B cell (primary cell): ENCODE data around the gene TEP1. TPM values are rescaled to one million over a fixed set of nuclear protein-coding genes. Genes with fewer than 3 reads are reported as not detected.
"Not testable (repeated sequence)": the region's sequence is repeated elsewhere in the genome, so short reads cannot be mapped to it uniquely, and the experiment has no call there.

ENCODE experiments used
- ATAC-seq: fragments of 200-7000 bp; cut with Tn5 transposase; one replicate; pipeline ENCODE4 v1.10.0; 2021; ENCODE audit warnings: low read depth, mild to moderate bottlenecking, moderate number of reproducible peaks, moderate library complexity
- CTCF ChIA-PET: fragments of 350-600 bp; sonication (Branson Sonifier 250); formaldehyde crosslinking; loops from one replicate; lab custom pipeline; 2021; ENCODE audit warnings: antibody characterized with exemption, inconsistent platforms; lab: Charles Lee
- POLR2A ChIA-PET: fragments of 350-600 bp; sonication (Branson Sonifier 250); formaldehyde crosslinking; loops from one replicate; lab custom pipeline; 2021; ENCODE audit warnings: antibody characterized with exemption; lab: Charles Lee
- DNase-seq: peaks from one replicate; pipeline ENCODE4 v3.0.0; 2013
- H2AFZ ChIP-seq: 2 replicates; pipeline ENCODE4 v1.6.1; 2012; ENCODE audit warnings: mild to moderate bottlenecking, low read depth, low read length; ENCODE audit not compliant: insufficient read depth, poor library complexity, severe bottlenecking
- H3K27ac ChIP-seq, 2 donors: 1 replicate in 1 of 2; 2 replicates in 1 of 2; pipeline ENCODE4 v1.5.1; 2012 to 2013; ENCODE audit warnings: low read length in 2 of 2, mild to moderate bottlenecking in 2 of 2, moderate library complexity in 1 of 2
- H3K27me3 ChIP-seq, 4 experiments: fragments of 200-600 bp in 1 of 4; sonication (generic) in 1 of 4; replicated peaks in 1 of 4; 1 replicate in 2 of 4; 2 replicates in 2 of 4; pipeline versions ENCODE4 v1.6.1 to v1.7.0; 2013 to 2016; ENCODE audit warnings: low read length in 3 of 4, mild to moderate bottlenecking in 2 of 4, mixed read lengths in 1 of 4, moderate library complexity in 1 of 4; ENCODE audit not compliant: insufficient read depth in 4 of 4, control insufficient read depth in 3 of 4; ENCODE audit errors: control extremely low read depth in 1 of 4
- H3K36me3 ChIP-seq, 2 experiments: replicated peaks in 1 of 2; 1 replicate in 1 of 2; 2 replicates in 1 of 2; pipeline versions ENCODE4 v1.6.1 to v1.7.1; 2013; ENCODE audit warnings: low read length in 1 of 2; ENCODE audit not compliant: insufficient read depth in 2 of 2, control insufficient read depth in 1 of 2; ENCODE audit errors: control extremely low read depth in 1 of 2, extremely low read depth in 1 of 2
- H3K4me1 ChIP-seq, 2 donors: fragments of 200-600 bp in 1 of 2; sonication (generic) in 1 of 2; 1 replicate in 1 of 2; 2 replicates in 1 of 2; pipeline versions ENCODE4 v1.5.1 to v1.6.1; 2013 to 2017; ENCODE audit warnings: low read length in 2 of 2; ENCODE audit not compliant: control insufficient read depth in 2 of 2, insufficient read depth in 2 of 2
- H3K4me2 ChIP-seq: replicated peaks from 2 replicates; pipeline ENCODE3; 2012; ENCODE audit warnings: mild to moderate bottlenecking, low read depth, low read length; ENCODE audit not compliant: poor library complexity, severe bottlenecking
- H3K4me3 ChIP-seq, 5 experiments: fragments of 200-600 bp in 1 of 5; sonication (generic) in 1 of 5; 1 replicate in 3 of 5; 2 replicates in 2 of 5; pipeline versions ENCODE4 v1.5.1 to v1.7.0; 2011 to 2016; ENCODE audit warnings: low read length in 4 of 5, mild to moderate bottlenecking in 4 of 5, low read depth in 2 of 5, control low read depth in 1 of 5, moderate library complexity in 1 of 5; ENCODE audit not compliant: insufficient read depth in 1 of 5; ENCODE audit errors: control extremely low read depth in 1 of 5, extremely low read depth in 1 of 5
- H3K79me2 ChIP-seq: fragments of 200-600 bp; sonication (generic); one replicate; pipeline ENCODE4 v1.6.0; 2016; ENCODE audit warnings: low read length; ENCODE audit not compliant: control insufficient read depth, insufficient read depth
- H3K9ac ChIP-seq: fragments of 200-600 bp; sonication (generic); 2 replicates; pipeline ENCODE4 v1.6.1; 2017; ENCODE audit warnings: mild to moderate bottlenecking, low read length, moderate library complexity
- H3K9me3 ChIP-seq, 3 donors: one replicate each; pipeline versions ENCODE4 v1.6.1 to v1.7.1; 2013; ENCODE audit warnings: low read length in 2 of 3; ENCODE audit not compliant: control insufficient read depth in 2 of 3, insufficient read depth in 1 of 3; ENCODE audit errors: control extremely low read depth in 1 of 3
- H4K20me1 ChIP-seq: 2 replicates; pipeline ENCODE4 v1.6.0; 2012; ENCODE audit warnings: mild to moderate bottlenecking, low read length; ENCODE audit not compliant: insufficient read depth, control insufficient read depth, poor library complexity, severe bottlenecking
- H3K27ac Mint-ChIP-seq: one replicate; pipeline ENCODE4 v1.8.0; 2021; ENCODE audit warnings: mixed read lengths
- H3K27me3 Mint-ChIP-seq: one replicate; pipeline ENCODE4 v1.8.0; 2021; ENCODE audit warnings: mixed read lengths
- H3K4me1 Mint-ChIP-seq: one replicate; pipeline ENCODE4 v1.8.0; 2021; ENCODE audit warnings: mixed read lengths
- H3K4me3 Mint-ChIP-seq: one replicate; pipeline ENCODE4 v1.8.0; 2021; ENCODE audit warnings: mixed read lengths
- H3K9me3 Mint-ChIP-seq: one replicate; pipeline ENCODE4 v1.8.0; 2022; ENCODE audit warnings: mixed read lengths; ENCODE audit not compliant: insufficient read depth
- CTCF ChIP-seq: fragments of 200-600 bp; IDR thresholded peaks from one replicate; pipeline ENCODE4 v1.8.0; 2022; ENCODE audit warnings: antibody characterized with exemption, mild to moderate bottlenecking
- EZH2 ChIP-seq: IDR thresholded peaks from 2 replicates; pipeline ENCODE4 v1.6.1; 2012; ENCODE audit warnings: borderline replicate concordance, low read depth, mild to moderate bottlenecking, moderate library complexity, low read length; ENCODE audit not compliant: insufficient read depth, poor library complexity, severe bottlenecking
- WGBS: methylation state at CpG from one replicate; pipeline ENCODE4 v1.1.5; 2013; ENCODE audit warnings: missing lambda C conversion rate; ENCODE audit not compliant: insufficient coverage; 5-methylcytosine and 5-hydroxymethylcytosine counted together
- intact Hi-C: fragments of 100-400 bp; cut with micrococcal nuclease; formaldehyde crosslinking; loops from one replicate; pipeline ENCODE4 v1.10.0; 2022
- polyA plus RNA-seq: library from polyadenylated mRNA; depleted of rRNA; stranded (reverse); fragments of >200 nt; gene quantifications from 2 replicates; pipeline ENCODE4 v1.2.3, GENCODE V29; 2012
- total RNA-seq, 2 donors: library from RNA; stranded (reverse); fragments of 120-200 nt in 1 of 2; gene quantifications; 1 replicate in 1 of 2; 2 replicates in 1 of 2; pipeline versions ENCODE4 v1.2.3 to v1.2.4, GENCODE V29; 2013 to 2022

TEP1 gene
- total and polyA plus RNA-seq, 2 donors (not counting 1 experiment from before 2014, with no cell fraction given): 69.9 to 123 TPM

GRCh38 chr14:20454516-20455354 lies 41.4 kb upstream of the TEP1 start, which contains the start of the genes APEX1 and OSGEP:
TSS of gene APEX1 (plus strand) at chr14:20455226. CDS start at chr14:20455646, 420 bp downstream.
TSS of gene OSGEP (minus strand) at chr14:20454812. CDS start at chr14:20454683, 129 bp downstream.
- Histone ChIP-seq H3K79me2 (peaks cover 62% of the 10 kb centered on the region), H4K20me1 (peaks cover 23% of the 10 kb centered on the region), H2AFZ (peak within 1 kb of the TSS; percentile 85), H3K27ac (peak within 1 kb of the TSS; percentile 87 to 97), H3K4me1 (peaks cover 21 to 54% of the 10 kb centered on the region in 2 donors), H3K9ac (peak within 1 kb of the TSS; percentile 82), H3K36me3 (peaks cover 22 to 63% of the 10 kb centered on the region in 2 experiments), H3K9me3 (no peaks in the 10 kb centered on the region), H3K4me2 (peak within 1 kb of the TSS; percentile 89), H3K4me3 (peak within 1 kb of the TSS; percentile 70 to 95 (median 92)), H3K27me3 (no peaks in the 10 kb centered on the region)
- TF ChIP-seq CTCF: no peak
- TF ChIP-seq EZH2: no peak
- H3K4me3 Mint-ChIP-seq: peak within 1 kb of the TSS; percentile 17
- WGBS: 0% methylated on average over 56 of the region's 56 CpGs
- DNase-seq (peak; percentile 99), ATAC-seq (peak; percentile 91)
- H3K27ac Mint-ChIP-seq: no peak within 1 kb of the TSS
- H3K27me3 Mint-ChIP-seq: no peaks in the 10 kb centered on the region
- POLR2A ChIA-PET: interaction anchor here (0.6 to 2.6 kb wide), 9 partner anchors 10 to 291 kb away, joined by 3 to 17 read pairs (median 4); partner anchors contain the start of genes EDDM3A, PNP and TEP1
- intact Hi-C loops: loop anchor here (1.0 to 2.0 kb wide), 5 partner anchors 15 to 229 kb away; partner anchors contain the start of genes PARP2, PNP and TEP1
- peaks cover 23% of the 10 kb centered on the region for H3K4me1 Mint-ChIP-seq
- H3K9me3 Mint-ChIP-seq: no peaks in the 10 kb centered on the region
- CTCF ChIA-PET: interaction anchor here (1.1 to 4.6 kb wide), 4 partner anchors 15 to 158 kb away, joined by 3 to 59 read pairs (median 4); partner anchors contain the start of gene TEP1

GRCh38 chr14:20452831-20453230 lies 39.5 kb upstream of the TEP1 start:
- H3K4me3 Mint-ChIP-seq: peak overlapping the region; percentile 26
- H3K9me3 Mint-ChIP-seq, DNase-seq, ATAC-seq, H3K27ac Mint-ChIP-seq, H4K20me1 ChIP-seq, intact Hi-C loops, H3K9me3 ChIP-seq, H3K27ac ChIP-seq, H2AFZ ChIP-seq, H3K9ac ChIP-seq, H3K27me3 ChIP-seq, H3K4me3 ChIP-seq, H3K27me3 Mint-ChIP-seq: not testable (repeated sequence)
- ChIA-PET POLR2A (interaction anchor here (0.7 kb wide), 2 partner anchors 37 to 364 kb away, joined by 3 to 9 read pairs; no protein-coding TSS in a partner anchor), CTCF (interaction anchor here (0.9 to 4.6 kb wide), 3 partner anchors 24 to 38 kb away, joined by 3 to 59 read pairs (median 5); partner anchors contain the start of gene TEP1)
- Histone ChIP-seq H3K4me2 (peak overlapping the region; percentile 17), H3K36me3 (peaks cover 20 to 63% of the 10 kb centered on the region in 2 experiments), H3K79me2 (peaks cover 43% of the 10 kb centered on the region), H3K4me1 (peaks cover 10 to 35% of the 10 kb centered on the region in 2 donors)
- 96% methylated on average over 7 of the region's 8 CpGs for WGBS
- H3K4me1 Mint-ChIP-seq: peaks cover 11% of the 10 kb centered on the region
